Suprapubic skin (tissue), 4 donors: ENCODE measurements around the gene TANGO2.

Experiments used
- CTCF ChIP-seq, 2 donors: fragments of 200-600 bp in 1 of 2; fragments of 450-650 bp in 1 of 2; sonication (generic) in 1 of 2; IDR thresholded peaks; one replicate each; pipeline ENCODE4 v1.5.1; 2016 to 2019; ENCODE audit warnings: antibody characterized with exemption in 2 of 2, mild to moderate bottlenecking in 1 of 2, moderate library complexity in 1 of 2
- EP300 ChIP-seq: sonication (generic); formaldehyde crosslinking; IDR thresholded peaks from one replicate; pipeline ENCODE4 v1.6.1; 2017; ENCODE audit warnings: antibody characterized with exemption
- POLR2A ChIP-seq, 2 donors: fragments of 450-650 bp; IDR thresholded peaks; one replicate each; pipeline ENCODE4 v1.6.1; 2017; ENCODE audit warnings: antibody characterized with exemption in 2 of 2, mild to moderate bottlenecking in 2 of 2, moderate library complexity in 2 of 2
- POLR2AphosphoS5 ChIP-seq, 3 donors: sonication (generic); formaldehyde crosslinking; IDR thresholded peaks; one replicate each; pipeline ENCODE4 v1.6.1; 2017; ENCODE audit warnings: antibody characterized with exemption in 3 of 3

- TF ChIP-seq CTCF (IDR thresholded peaks at IDR 0.05): no peak
- no peak for TF ChIP-seq POLR2A (IDR thresholded peaks at IDR 0.05)
- no peak for TF ChIP-seq POLR2AphosphoS5 (IDR thresholded peaks at IDR 0.05)
- no peak for TF ChIP-seq EP300
Observed at GRCh38 chr22:19994851-19995610, 25.9 kb upstream of the TANGO2 start.
